ENCODE data around the gene WDR7. TPM values are rescaled to one million over a fixed set of nuclear protein-coding genes. Genes with fewer than 3 reads are reported as not detected.
A peak's percentile ranks its signal among the peaks of the same experiment; 100 is the strongest.

The WDR7 gene
- total RNA-seq, 1 donor from 2014 or later, result 28.4 TPM

DNA sequence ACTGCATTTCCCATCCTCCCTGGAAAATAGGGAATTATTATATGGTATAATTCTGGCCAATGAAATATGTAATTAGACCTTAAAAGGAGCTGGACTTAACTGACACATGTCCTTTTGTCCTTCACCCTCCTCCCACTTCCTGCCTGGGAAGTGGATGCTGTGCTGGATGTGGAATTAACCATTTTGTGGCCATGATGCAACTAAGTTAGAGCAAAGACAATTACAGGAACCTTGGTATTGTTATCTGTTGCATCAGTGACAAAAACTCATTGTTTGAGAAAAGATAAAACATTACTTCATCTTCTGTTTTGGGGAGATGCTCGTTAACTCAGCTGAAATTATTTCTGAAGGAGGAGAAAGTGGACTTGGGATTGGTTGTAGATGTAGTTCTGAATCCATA is 268.0 kb downstream of the WDR7 start:
- H3K9me3 Mint-ChIP-seq, result no peaks in the 10 kb centered on the region
- H3K4me3 Mint-ChIP-seq, result no peak overlapping the region
- peaks cover 14% of the 10 kb centered on the region for H3K4me1 Mint-ChIP-seq (ENCODE audit: low read depth)
- intact Hi-C loops (cut with micrococcal nuclease), result no loop called here
- peaks cover 2% of the 10 kb centered on the region for H3K36me3 Mint-ChIP-seq (ENCODE audit: low read depth)
- no peaks in the 10 kb centered on the region for H3K27me3 Mint-ChIP-seq (ENCODE audit: insufficient read depth)
- no peak for DNase-seq (ENCODE audit: low spot score)
- no peak overlapping the region for H3K27ac Mint-ChIP-seq

DNA sequence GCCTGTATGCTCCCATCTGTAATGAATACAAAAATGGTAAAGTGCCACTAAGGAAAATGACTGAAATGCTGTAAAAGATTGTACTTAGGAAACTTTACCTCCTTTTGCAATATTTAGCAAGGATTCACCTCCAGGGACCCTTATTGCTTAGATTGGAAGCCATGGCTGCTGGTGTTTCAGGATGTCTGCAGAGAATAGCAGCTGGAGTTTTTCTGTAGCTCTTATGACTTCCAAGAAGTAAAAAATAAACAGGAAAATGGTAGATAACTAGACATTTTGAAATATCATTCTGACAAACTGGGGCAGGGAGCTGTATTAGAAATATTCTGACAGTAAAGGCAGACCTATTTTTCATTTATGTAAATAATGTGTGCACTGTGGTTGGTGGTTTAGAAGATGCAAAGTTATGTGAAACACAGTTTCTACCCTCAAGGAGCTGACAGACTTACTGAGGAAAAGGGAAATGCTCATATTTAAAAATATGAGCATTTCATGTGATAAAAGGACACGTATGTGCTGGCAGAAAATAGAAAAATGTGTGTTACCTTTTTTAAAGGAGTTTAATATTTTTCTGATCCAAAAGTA is 270.8 kb downstream of the WDR7 start:
- no peaks in the 10 kb centered on the region for H3K27me3 Mint-ChIP-seq (ENCODE audit: insufficient read depth)
- peak overlapping the region; percentile 27 for H3K27ac Mint-ChIP-seq
- no peak overlapping the region for H3K4me3 Mint-ChIP-seq
- peaks cover 7% of the 10 kb centered on the region for H3K36me3 Mint-ChIP-seq (ENCODE audit: low read depth)
- H3K4me1 Mint-ChIP-seq (ENCODE audit: low read depth), result peaks cover 14% of the 10 kb centered on the region
- no peaks in the 10 kb centered on the region for H3K9me3 Mint-ChIP-seq
- intact Hi-C loops (cut with micrococcal nuclease), result no loop called here
- no peak for DNase-seq (ENCODE audit: low spot score)

DNA sequence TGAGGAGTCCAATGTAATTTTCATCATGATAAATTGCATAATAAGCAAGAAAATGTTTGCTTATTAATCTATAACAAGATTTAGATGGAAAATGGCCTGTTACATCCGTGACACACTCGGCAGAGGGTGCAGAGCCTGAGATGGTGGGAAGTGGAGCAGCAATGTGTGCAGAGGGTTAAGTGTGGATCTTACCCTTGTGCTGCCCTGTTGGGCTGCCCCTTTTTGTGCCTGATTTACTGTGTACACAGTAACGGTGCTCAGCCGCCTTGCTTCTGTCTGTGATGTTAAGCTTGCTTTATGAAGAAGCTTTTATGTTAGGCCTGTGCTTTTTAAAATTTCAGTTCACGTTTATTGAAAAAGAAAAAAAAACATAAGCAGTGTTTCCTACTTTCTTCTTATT is 275.6 kb downstream of the WDR7 start:
- H3K36me3 Mint-ChIP-seq (ENCODE audit: low read depth), result peaks cover 9% of the 10 kb centered on the region
- no peak for DNase-seq (ENCODE audit: low spot score)
- H3K27ac Mint-ChIP-seq, result no peak overlapping the region
- no peak overlapping the region for H3K4me3 Mint-ChIP-seq
- H3K9me3 Mint-ChIP-seq, result no peaks in the 10 kb centered on the region
- intact Hi-C loops (cut with micrococcal nuclease), result loop anchor here (5.0 kb wide), 1 partner anchor 76 kb away; no protein-coding TSS in a partner anchor
- peaks cover 12% of the 10 kb centered on the region for H3K4me1 Mint-ChIP-seq (ENCODE audit: low read depth)
- H3K27me3 Mint-ChIP-seq (ENCODE audit: insufficient read depth), result no peaks in the 10 kb centered on the region

DNA sequence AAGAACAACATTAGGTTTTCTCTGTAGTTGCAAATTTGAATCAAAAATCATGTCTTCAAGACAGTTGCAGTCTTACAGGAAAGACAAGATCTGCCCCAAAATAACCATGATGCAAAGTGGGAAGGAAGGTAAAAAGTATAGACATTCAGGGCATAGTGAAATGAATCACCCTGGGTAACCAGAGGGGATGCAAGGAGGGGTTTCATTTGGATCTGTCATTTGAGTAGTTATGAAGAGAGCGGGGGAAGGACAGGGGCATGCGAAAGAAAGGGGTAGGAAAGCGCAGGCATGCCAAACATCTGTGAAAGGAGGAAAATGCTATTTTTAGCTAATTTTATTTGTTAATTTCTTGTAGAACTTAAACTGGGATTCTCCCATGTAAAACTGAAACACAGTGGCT is 276.6 kb downstream of the WDR7 start:
- H3K9me3 Mint-ChIP-seq, result no peaks in the 10 kb centered on the region
- no peak overlapping the region for H3K4me3 Mint-ChIP-seq
- no peaks in the 10 kb centered on the region for H3K27me3 Mint-ChIP-seq (ENCODE audit: insufficient read depth)
- no peak overlapping the region for H3K27ac Mint-ChIP-seq
- H3K4me1 Mint-ChIP-seq (ENCODE audit: low read depth), result peaks cover 5% of the 10 kb centered on the region
- H3K36me3 Mint-ChIP-seq (ENCODE audit: low read depth), result peaks cover 9% of the 10 kb centered on the region
- intact Hi-C loops (cut with micrococcal nuclease), result loop anchor here (5.0 kb wide), 1 partner anchor 75 kb away; no protein-coding TSS in a partner anchor
- no peak for DNase-seq (ENCODE audit: low spot score)

DNA sequence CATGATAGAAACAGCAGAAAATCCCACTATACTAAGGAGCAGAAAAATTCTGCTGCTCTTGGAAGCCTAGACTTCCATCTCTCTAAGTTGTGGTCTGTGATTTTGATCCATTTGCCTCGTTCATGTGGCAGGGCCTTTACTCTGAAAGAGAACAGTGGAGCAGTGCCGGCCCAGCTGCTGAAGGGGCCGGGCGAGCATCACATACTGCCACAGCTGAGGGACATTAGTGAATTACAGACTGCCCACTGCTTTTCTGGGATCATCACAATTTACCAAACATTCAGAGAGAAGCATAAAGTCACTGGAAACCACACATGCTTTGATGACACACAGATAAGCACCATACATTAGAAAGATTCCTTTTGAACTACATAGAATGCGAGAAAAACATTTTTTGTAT is 278.7 kb downstream of the WDR7 start:
- Mint-ChIP-seq H3K9me3 (no peaks in the 10 kb centered on the region), H3K27ac (no peak overlapping the region), H3K36me3 (ENCODE audit: low read depth) (peaks cover 9% of the 10 kb centered on the region), H3K4me3 (no peak overlapping the region), H3K4me1 (ENCODE audit: low read depth) (peaks cover 5% of the 10 kb centered on the region), H3K27me3 (ENCODE audit: insufficient read depth) (no peaks in the 10 kb centered on the region)
- no peak for DNase-seq (ENCODE audit: low spot score)
- intact Hi-C loops (cut with micrococcal nuclease), result loop anchor here (5.0 kb wide), 1 partner anchor 72 kb away; no protein-coding TSS in a partner anchor

DNA sequence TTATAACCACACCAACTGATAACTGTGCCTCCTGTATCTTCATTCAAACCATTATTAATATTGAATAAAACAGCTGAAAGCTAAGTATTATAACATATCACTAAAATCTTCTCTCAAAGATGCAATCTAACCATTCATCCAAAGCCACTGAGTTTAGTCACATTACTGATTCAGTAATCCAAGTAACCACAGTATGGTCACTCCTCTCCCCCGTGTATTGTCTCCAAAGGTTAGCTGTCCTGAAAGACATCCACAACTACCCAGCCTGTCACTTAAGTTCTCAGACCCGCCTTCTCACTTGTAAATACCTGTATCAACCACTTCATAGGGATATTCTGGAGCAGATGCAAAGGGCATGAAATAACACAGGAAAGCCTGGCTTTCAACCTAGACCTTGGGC is 282.3 kb downstream of the WDR7 start:
- H3K27me3 Mint-ChIP-seq (ENCODE audit: insufficient read depth), result no peaks in the 10 kb centered on the region
- peaks cover 2% of the 10 kb centered on the region for H3K36me3 Mint-ChIP-seq (ENCODE audit: low read depth)
- intact Hi-C loops (cut with micrococcal nuclease), result no loop called here
- H3K27ac Mint-ChIP-seq, result no peak overlapping the region
- no peak overlapping the region for H3K4me3 Mint-ChIP-seq
- DNase-seq (ENCODE audit: low spot score), result no peak
- H3K4me1 Mint-ChIP-seq (ENCODE audit: low read depth), result no peaks in the 10 kb centered on the region
- no peaks in the 10 kb centered on the region for H3K9me3 Mint-ChIP-seq

DNA sequence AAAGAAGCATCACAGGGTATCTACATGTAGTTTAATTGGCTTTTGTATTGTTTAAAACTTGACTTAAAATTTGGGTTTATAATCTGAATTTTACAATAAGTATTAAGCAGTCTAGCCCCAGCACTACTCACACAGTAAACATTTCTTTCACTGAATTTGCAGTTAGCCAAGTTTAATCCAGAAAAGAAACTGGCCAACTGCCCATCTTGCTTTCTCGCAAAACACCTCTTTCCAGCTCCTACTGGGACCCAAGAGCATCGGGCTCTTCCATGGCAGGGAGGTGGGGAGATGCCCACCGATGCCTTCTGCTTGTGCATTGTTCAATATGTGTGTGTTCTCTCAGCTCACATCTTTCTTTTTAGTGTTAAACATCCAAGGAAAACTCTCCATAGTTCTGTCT is 283.0 kb downstream of the WDR7 start:
- H3K4me3 Mint-ChIP-seq, result no peak overlapping the region
- no peaks in the 10 kb centered on the region for H3K27me3 Mint-ChIP-seq (ENCODE audit: insufficient read depth)
- H3K9me3 Mint-ChIP-seq, result no peaks in the 10 kb centered on the region
- intact Hi-C loops (cut with micrococcal nuclease), result no loop called here
- no peak overlapping the region for H3K27ac Mint-ChIP-seq
- H3K4me1 Mint-ChIP-seq (ENCODE audit: low read depth), result no peaks in the 10 kb centered on the region
- peaks cover 2% of the 10 kb centered on the region for H3K36me3 Mint-ChIP-seq (ENCODE audit: low read depth)
- DNase-seq (ENCODE audit: low spot score), result no peak

DNA sequence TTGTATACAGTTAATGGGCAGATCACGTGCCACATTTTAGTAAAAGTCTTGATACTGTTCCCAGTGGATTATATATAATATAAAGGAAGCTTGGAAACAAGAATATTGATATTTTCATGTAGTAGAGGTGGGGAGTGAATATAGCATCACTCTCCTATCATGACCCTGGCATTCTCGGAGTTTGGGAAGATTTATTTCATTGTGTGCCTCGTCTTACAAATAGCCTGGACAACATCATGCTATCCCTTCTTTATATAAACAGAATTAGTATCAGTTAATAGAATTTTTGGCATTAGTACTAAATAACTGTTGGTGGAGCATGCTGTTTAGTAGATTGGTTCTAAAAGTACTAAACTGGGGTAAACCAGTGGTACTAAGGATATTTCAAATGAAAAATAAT is 283.7 kb downstream of the WDR7 start:
- Mint-ChIP-seq H3K9me3 (no peaks in the 10 kb centered on the region), H3K27ac (no peak overlapping the region), H3K4me3 (no peak overlapping the region), H3K36me3 (ENCODE audit: low read depth) (peaks cover 2% of the 10 kb centered on the region), H3K27me3 (ENCODE audit: insufficient read depth) (no peaks in the 10 kb centered on the region), H3K4me1 (ENCODE audit: low read depth) (no peaks in the 10 kb centered on the region)
- intact Hi-C loops (cut with micrococcal nuclease), result no loop called here
- no peak for DNase-seq (ENCODE audit: low spot score)

DNA sequence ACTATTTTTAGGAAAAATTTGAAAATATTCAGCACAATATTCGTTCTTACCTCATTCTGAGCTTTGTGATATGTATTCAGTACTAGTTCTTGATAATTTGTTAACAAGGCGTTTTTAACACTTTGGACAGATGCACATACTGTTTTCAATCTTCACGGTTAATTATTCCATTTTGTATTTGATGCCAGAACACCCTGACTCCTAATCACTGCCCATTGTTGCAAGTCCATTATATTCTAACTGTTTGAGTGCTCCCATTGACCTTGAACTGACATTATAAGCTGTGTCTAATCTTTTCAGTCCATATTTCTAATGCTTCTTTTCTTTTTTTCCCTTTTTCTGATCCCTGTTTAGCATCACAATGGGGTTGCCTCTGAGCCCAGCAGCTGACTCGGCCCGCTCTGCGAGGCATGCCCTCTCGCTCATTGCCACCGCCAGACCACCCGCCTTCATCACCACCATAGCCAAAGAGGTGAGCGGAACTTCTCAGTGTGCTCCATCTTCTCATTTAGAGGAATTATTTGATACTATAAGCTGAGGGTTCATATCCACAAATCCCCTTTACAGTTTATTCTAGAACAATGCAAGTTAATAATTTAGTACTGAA is 284.4 kb downstream of the WDR7 start:
- no peaks in the 10 kb centered on the region for H3K4me1 Mint-ChIP-seq (ENCODE audit: low read depth)
- H3K9me3 Mint-ChIP-seq, result no peaks in the 10 kb centered on the region
- no peak overlapping the region for H3K4me3 Mint-ChIP-seq
- intact Hi-C loops (cut with micrococcal nuclease), result no loop called here
- H3K27ac Mint-ChIP-seq, result no peak overlapping the region
- DNase-seq (ENCODE audit: low spot score), result no peak
- H3K27me3 Mint-ChIP-seq (ENCODE audit: insufficient read depth), result no peaks in the 10 kb centered on the region
- H3K36me3 Mint-ChIP-seq (ENCODE audit: low read depth), result peaks cover 2% of the 10 kb centered on the region

DNA sequence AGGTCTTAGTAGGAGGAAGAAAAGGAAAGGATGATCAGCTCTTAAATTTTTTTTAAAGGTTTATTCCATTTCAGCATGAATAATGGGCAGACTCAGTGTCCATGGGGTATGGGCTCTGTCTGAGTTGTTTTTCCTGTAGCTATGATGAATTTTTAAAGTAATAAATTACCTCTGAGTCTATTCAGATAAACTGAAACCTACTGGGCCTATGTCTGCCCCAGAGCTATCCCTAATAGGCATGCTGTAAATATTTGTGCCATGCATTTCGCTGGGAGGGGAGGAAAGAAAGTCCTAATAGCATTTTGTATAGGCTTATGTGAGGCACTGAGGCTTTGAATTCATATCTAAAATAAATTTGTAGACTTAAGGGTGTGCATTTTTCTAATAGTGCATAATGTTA is 285.3 kb downstream of the WDR7 start:
- H3K27ac Mint-ChIP-seq, result no peak overlapping the region
- intact Hi-C loops (cut with micrococcal nuclease), result no loop called here
- no peaks in the 10 kb centered on the region for H3K9me3 Mint-ChIP-seq
- no peak for DNase-seq (ENCODE audit: low spot score)
- no peak overlapping the region for H3K4me3 Mint-ChIP-seq
- no peaks in the 10 kb centered on the region for H3K27me3 Mint-ChIP-seq (ENCODE audit: insufficient read depth)
- H3K4me1 Mint-ChIP-seq (ENCODE audit: low read depth), result no peaks in the 10 kb centered on the region
- peaks cover 2% of the 10 kb centered on the region for H3K36me3 Mint-ChIP-seq (ENCODE audit: low read depth)

DNA sequence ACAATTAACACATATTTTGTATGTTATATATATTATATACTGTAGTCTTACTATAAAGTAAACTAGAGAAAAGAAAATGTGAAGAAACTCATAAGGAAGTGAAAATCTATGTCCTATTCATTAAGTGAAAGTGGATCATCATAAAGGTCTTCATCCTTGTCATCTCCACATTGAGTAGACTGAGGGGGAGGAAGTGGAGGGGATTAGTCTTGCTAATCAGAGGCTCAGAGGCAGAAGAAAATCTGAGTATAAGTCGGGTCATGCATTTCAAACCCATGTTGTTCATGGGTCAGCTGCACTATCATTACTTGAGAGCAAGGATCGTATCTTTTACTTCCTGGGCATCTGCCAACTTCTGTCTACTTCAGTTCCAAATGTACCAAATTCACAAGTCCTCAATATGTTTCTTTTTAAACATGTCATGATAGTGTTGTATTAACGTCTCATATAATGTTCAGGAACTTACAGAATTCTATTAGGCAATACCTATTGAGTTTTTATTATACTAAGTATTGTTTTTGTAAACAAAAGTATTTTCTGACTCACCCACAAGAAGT is 286.8 kb downstream of the WDR7 start:
- Mint-ChIP-seq H3K9me3 (no peaks in the 10 kb centered on the region), H3K27me3 (ENCODE audit: insufficient read depth) (no peaks in the 10 kb centered on the region), H3K4me3 (no peak overlapping the region), H3K36me3 (ENCODE audit: low read depth) (peaks cover 2% of the 10 kb centered on the region), H3K4me1 (ENCODE audit: low read depth) (no peaks in the 10 kb centered on the region), H3K27ac (no peak overlapping the region)
- intact Hi-C loops (cut with micrococcal nuclease), result no loop called here
- DNase-seq (ENCODE audit: low spot score), result no peak

DNA sequence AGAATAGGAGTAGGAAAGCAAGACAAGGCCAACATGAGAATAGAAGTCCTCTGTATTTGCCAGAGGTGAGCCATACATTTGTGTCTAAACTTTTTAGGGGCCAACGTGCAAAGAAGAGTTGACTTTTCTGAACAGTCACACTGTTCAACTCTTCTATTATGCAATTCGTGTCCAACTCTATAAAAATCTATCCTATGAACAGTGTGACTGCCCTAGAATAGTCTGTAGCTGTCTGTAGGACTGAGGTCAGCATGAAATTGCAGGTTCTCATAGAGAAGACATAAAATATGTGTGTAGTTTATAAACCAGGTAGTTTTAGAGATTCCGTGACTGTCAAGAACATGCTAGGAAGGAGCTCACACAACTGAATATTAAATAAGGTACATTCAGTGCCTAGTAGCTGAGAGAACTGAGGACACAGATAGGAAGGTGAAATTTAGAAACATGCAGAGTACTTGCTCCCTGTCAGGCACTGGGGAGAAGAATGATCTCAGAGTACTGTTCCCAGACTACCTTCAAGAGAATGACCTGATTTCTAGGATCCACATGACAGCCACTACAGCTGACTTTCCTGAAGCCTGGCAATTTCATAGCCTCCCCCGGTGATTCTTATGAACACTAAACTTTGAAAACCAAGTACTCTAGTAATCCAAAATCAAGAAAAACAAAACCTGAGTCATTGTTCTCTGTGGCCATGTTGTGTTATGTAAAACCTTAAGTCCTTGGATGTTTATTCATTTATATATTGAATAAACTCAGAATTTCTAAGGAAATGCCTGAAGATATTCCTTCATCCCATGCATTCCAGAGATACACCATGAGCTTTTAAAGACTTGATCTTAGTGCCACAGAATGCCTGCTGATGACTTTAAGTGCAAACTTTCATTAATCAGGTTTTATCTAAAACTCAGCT is 294.3 kb downstream of the WDR7 start:
- Mint-ChIP-seq H3K4me1 (ENCODE audit: low read depth) (no peaks in the 10 kb centered on the region), H3K27ac (no peak overlapping the region), H3K9me3 (no peaks in the 10 kb centered on the region), H3K4me3 (no peak overlapping the region), H3K27me3 (ENCODE audit: insufficient read depth) (no peaks in the 10 kb centered on the region), H3K36me3 (ENCODE audit: low read depth) (peaks cover 1% of the 10 kb centered on the region)
- intact Hi-C loops (cut with micrococcal nuclease), result no loop called here
- DNase-seq (ENCODE audit: low spot score), result no peak

DNA sequence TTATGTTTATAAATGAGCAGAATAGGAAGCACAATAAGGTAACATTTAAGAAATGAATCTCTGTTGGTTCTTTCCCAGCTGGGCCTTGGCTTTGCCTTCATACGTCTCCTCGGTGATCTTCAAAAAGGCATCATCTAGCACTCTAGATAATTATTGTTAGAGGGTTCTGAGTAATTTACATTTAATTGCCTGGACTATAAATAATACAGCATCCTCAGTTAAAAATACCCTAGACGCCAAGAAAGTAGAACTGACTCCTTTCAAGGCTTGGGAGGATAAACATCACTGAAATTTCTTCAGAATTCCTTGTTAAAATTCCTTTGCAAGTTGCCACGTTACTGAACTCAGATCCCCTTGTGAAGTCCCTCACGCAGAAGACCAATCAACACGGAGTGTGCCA is 296.1 kb downstream of the WDR7 start:
- no peaks in the 10 kb centered on the region for H3K27me3 Mint-ChIP-seq (ENCODE audit: insufficient read depth)
- H3K4me1 Mint-ChIP-seq (ENCODE audit: low read depth), result no peaks in the 10 kb centered on the region
- H3K36me3 Mint-ChIP-seq (ENCODE audit: low read depth), result peaks cover 1% of the 10 kb centered on the region
- H3K9me3 Mint-ChIP-seq, result no peaks in the 10 kb centered on the region
- intact Hi-C loops (cut with micrococcal nuclease), result no loop called here
- H3K27ac Mint-ChIP-seq, result no peak overlapping the region
- H3K4me3 Mint-ChIP-seq, result no peak overlapping the region
- no peak for DNase-seq (ENCODE audit: low spot score)

All from activated T-helper 1 cell treated with anti-CD3 and anti-CD28 coated beads, Interleukin-12 subunit alpha, Interleukin-12 subunit beta, Interleukin-2, Interleukin-4 antibody, amounts not matched to agents 30 ng/mL and 10 ng/mL and 1 ng/mL, durations not matched to agents 14 hours and 24 hours and 36 hours (primary cell).